AG10803 (cell line): ENCODE measurements around the gene GPC5.

Experiments
- DNase-seq: peaks from one replicate; pipeline ENCODE4 v3.0.0; 2010; ENCODE audit warnings: low read depth
- H3K4me3 ChIP-seq: 2 replicates; pipeline ENCODE4 v1.5.1; 2011; ENCODE audit warnings: mild to moderate bottlenecking, low read length, control low read depth
- CTCF ChIP-seq: conservative IDR thresholded peaks from 2 replicates; pipeline ENCODE4 v1.5.1; 2011; ENCODE audit warnings: mild to moderate bottlenecking, low read length, control low read depth, inconsistent platforms

GPC5 gene

GRCh38 chr13:92345627-92346026, 947.2 kb downstream of the GPC5 start:
- H3K4me3 ChIP-seq = no peak overlapping the region
- no peak for TF ChIP-seq CTCF
- DNase-seq = no peak

GRCh38 chr13:92346046-92346445, 947.6 kb downstream of the GPC5 start:
- no peak for DNase-seq
- no peak overlapping the region for H3K4me3 ChIP-seq
- no peak for TF ChIP-seq CTCF

- TF ChIP-seq CTCF = no peak
- H3K4me3 ChIP-seq = no peak overlapping the region
- no peak for DNase-seq
These were observed 956.2 kb downstream of the GPC5 start for GRCh38 chr13:92354583-92354982.

- TF ChIP-seq CTCF = no peak
- no peak overlapping the region for H3K4me3 ChIP-seq
- no peak for DNase-seq
These were observed 956.8 kb downstream of the GPC5 start for GRCh38 chr13:92355213-92355612.

GRCh38 chr13:92362717-92363116, 964.3 kb downstream of the GPC5 start:
- no peak for TF ChIP-seq CTCF
- no peak overlapping the region for H3K4me3 ChIP-seq
- no peak for DNase-seq

- no peak for TF ChIP-seq CTCF
- no peak for DNase-seq
- no peak overlapping the region for H3K4me3 ChIP-seq
These were observed 967.5 kb downstream of the GPC5 start for GRCh38 chr13:92365904-92366303.

DNA sequence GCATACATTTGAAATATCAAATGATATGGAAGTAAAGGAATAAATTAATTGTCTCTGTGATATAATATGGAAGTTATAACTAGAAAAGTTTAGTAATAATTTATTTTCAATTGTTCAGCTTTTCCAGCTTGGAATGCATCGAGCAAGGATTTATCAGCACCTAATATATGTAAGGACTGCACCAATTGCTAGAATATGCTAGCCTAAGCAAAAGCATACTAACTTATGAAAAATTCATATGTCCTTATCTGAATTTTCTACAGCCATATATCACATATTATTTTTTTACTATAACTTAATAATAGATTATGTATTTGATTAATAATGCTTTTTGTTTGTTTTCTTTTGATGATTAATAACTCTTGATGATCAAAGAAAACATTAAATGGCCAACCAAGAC, 979.0 kb downstream of the GPC5 start:
- DNase-seq = no peak
- no peak for TF ChIP-seq CTCF
- no peak overlapping the region for H3K4me3 ChIP-seq
